Vagina (tissue), 2 donors: ENCODE measurements around the gene STT3B.

ENCODE experiments used
- CTCF ChIP-seq, 3 experiments: fragments of 450-650 bp in 2 of 3; fragments of 200-600 bp in 1 of 3; sonication (generic) in 1 of 3; IDR thresholded peaks; one replicate each; pipeline ENCODE4 v1.5.1; 2017 to 2019; ENCODE audit warnings: antibody characterized with exemption in 3 of 3, mild to moderate bottlenecking in 2 of 3, moderate library complexity in 2 of 3
- POLR2A ChIP-seq, 2 donors: fragments of 450-650 bp; IDR thresholded peaks; one replicate each; pipeline ENCODE4 v1.6.1; 2017; ENCODE audit warnings: antibody characterized with exemption in 2 of 2, mild to moderate bottlenecking in 2 of 2, moderate library complexity in 2 of 2

- TF ChIP-seq POLR2A (IDR thresholded peaks at IDR 0.05): no peak
- TF ChIP-seq CTCF (IDR thresholded peaks at IDR 0.05): no peak
Observed at GRCh38 chr3:31648286-31648968, 115.7 kb downstream of the STT3B start.
